ENCODE measurements around the gene CHL1.
"Not testable (repeated sequence)": the region's sequence is repeated elsewhere in the genome, so short reads cannot be mapped to it uniquely, and the experiment has no call there.

The CHL1 gene

GRCh38 chr3:341998-342397 lies 145.4 kb downstream of the CHL1 start:
- no peak for DNase-seq (ENCODE audit: low spot score)

GRCh38 chr3:346186-346585 lies 149.6 kb downstream of the CHL1 start:
- DNase-seq (ENCODE audit: low spot score): no peak

GRCh38 chr3:347581-347980 lies 151.0 kb downstream of the CHL1 start:
- DNase-seq (ENCODE audit: low spot score): no peak

GRCh38 chr3:350871-351371 lies 154.4 kb downstream of the CHL1 start:
- peak; percentile 23 for DNase-seq (ENCODE audit: low spot score)

GRCh38 chr3:352599-352998 lies 156.0 kb downstream of the CHL1 start:
- no peak for DNase-seq (ENCODE audit: low spot score)

GRCh38 chr3:353191-353739 lies 156.7 kb downstream of the CHL1 start:
- no peak for DNase-seq (ENCODE audit: low spot score)

- DNase-seq (ENCODE audit: low spot score): peak; percentile 63
These were observed 157.9 kb downstream of the CHL1 start for GRCh38 chr3:354432-354831.

- DNase-seq (ENCODE audit: low spot score): no peak
These were observed 159.1 kb downstream of the CHL1 start for GRCh38 chr3:355622-356021.

GRCh38 chr3:356952-357351 lies 160.4 kb downstream of the CHL1 start:
- DNase-seq (ENCODE audit: low spot score): no peak

- DNase-seq (ENCODE audit: low spot score): peak; percentile 56
These were observed 163.1 kb downstream of the CHL1 start for GRCh38 chr3:359672-360071.

GRCh38 chr3:362681-363338 lies 166.2 kb downstream of the CHL1 start:
- no peak for DNase-seq (ENCODE audit: low spot score)

- no peak for DNase-seq (ENCODE audit: low spot score)
These were observed 167.7 kb downstream of the CHL1 start for GRCh38 chr3:364287-364686.

- DNase-seq (ENCODE audit: low spot score): no peak
These were observed 168.7 kb downstream of the CHL1 start for GRCh38 chr3:365268-365667.

GRCh38 chr3:366253-366652 lies 169.7 kb downstream of the CHL1 start:
- DNase-seq (ENCODE audit: low spot score): not testable (repeated sequence)

- no peak for DNase-seq (ENCODE audit: low spot score)
These were observed 176.7 kb downstream of the CHL1 start for GRCh38 chr3:373193-373779.

- no peak for DNase-seq (ENCODE audit: low spot score)
These were observed 177.9 kb downstream of the CHL1 start for GRCh38 chr3:374459-374858.

GRCh38 chr3:377158-377561 lies 180.6 kb downstream of the CHL1 start:
- DNase-seq (ENCODE audit: low spot score): peak; percentile 32

GRCh38 chr3:380801-381200 lies 184.2 kb downstream of the CHL1 start:
- DNase-seq (ENCODE audit: low spot score): no peak

GRCh38 chr3:385151-385550 lies 188.6 kb downstream of the CHL1 start:
- no peak for DNase-seq (ENCODE audit: low spot score)

- no peak for DNase-seq (ENCODE audit: low spot score)
These were observed 198.2 kb downstream of the CHL1 start for GRCh38 chr3:394775-395174.

- DNase-seq (ENCODE audit: low spot score): no peak
These were observed 199.7 kb downstream of the CHL1 start for GRCh38 chr3:396293-396692.

GRCh38 chr3:399647-400046 lies 203.1 kb downstream of the CHL1 start:
- DNase-seq (ENCODE audit: low spot score): no peak

- no peak for DNase-seq (ENCODE audit: low spot score)
These were observed 207.3 kb downstream of the CHL1 start for GRCh38 chr3:403826-404225.

GRCh38 chr3:409011-409410 lies 212.4 kb downstream of the CHL1 start:
- DNase-seq (ENCODE audit: low spot score): no peak
